NCI-H1105 treated with DMSO at 0.1 percent for 48 hours (cell line): ENCODE results near the gene ZDHHC9.

ENCODE experiments used
- DNase-seq: peaks from one replicate; lab custom pipeline; 2025; lab: John Stamatoyannopoulos, UW

Gene ZDHHC9

DNA sequence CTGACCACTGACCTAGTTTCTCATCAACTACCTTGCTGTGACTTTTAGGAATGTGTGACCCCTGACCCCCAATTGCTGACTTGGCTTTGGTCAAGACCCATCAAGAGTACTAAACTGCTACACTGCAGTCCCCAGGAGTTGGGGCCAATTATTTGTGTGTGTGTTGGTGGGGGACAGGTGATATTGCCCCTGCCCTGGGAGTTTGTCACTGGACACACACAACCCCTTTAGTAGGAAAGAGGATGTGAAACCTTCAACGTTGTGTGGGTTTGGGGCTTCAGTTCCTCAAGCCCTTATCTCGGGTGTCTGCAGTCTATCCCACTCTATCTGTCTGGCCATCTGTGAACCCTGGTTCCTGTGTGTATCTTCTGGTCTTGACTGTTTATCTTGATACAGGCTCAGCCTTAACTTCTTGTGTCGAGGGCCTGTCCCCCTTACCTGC lies 57.5 kb downstream of the ZDHHC9 start:
- no peak for DNase-seq

DNA sequence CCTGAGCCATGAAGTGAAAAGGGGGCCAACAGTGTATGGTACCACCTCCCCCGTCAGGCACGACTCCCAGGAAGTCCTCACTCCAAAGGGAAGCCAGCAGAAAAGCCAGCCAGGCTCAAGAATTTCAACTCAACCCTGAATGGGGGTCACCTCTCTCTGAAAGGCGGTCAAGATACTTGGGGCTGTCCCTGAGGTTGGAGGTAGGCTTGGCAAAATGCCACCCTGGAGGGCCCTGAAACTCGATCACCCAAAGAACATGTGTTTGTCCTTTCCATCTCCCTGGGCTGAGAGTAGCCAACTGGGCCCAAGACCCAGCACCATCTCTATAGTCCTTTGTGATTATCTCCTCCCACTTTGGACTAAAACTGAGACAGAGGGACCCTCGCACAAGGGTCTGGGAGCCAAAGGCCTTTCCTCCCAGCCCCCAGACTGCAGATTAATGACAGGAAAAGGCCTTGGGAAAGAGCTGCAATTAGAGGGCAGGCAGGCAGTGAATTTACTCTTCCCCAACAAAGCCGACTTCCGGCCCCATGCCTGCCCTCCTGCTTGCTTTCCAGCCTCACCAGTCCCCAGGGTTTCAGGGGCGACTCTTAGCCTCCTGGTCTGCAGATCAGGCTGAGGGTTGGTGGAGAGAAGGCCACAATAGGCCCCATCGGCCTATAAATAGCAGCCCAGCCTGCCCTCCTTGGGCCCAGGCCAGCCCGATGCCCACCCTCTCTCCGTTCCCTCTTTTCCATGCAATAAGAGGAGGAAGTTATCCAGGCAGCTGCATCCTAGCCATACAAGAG lies 58.3 kb downstream of the ZDHHC9 start:
- no peak for DNase-seq

DNA sequence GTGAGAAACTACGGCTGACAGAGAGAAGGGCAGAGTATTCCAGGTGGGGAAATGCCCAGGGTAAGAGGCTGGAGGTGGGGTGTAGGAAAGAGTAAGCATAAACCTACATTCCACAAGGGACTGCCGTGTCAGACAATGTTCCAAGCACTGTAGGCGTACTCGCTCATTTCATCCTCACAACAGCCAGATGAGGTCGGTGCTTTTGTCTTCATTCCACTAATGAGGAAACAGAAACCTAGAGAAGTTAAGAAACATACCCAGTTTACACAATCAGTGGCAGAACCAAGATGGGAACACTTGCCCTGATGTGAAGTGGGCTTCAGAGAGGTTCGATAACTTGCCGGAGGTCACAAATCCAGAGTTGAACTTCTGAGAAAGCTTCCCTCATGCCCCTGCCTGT lies 59.3 kb downstream of the ZDHHC9 start:
- no peak for DNase-seq

DNA sequence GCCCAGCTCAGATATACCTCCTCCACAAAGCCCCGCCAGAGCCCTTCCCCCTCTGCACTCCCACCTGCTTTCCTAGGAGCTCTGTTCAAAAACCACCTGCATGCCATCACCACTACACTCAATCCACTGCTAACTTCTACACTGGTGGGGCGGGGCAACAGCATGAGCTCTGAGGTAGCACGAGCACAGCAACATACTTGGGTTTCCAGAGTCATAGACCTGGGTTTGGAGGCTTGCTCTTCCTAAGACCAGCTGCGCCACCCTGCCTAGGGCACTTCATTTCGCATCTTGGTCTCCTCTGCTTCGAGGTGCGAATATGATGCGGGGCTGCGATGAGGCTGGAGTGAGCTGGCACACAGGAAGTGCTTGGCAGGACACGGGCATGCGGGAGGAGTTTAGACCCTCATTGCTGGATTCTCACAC lies 60.4 kb downstream of the ZDHHC9 start:
- no peak for DNase-seq

DNA sequence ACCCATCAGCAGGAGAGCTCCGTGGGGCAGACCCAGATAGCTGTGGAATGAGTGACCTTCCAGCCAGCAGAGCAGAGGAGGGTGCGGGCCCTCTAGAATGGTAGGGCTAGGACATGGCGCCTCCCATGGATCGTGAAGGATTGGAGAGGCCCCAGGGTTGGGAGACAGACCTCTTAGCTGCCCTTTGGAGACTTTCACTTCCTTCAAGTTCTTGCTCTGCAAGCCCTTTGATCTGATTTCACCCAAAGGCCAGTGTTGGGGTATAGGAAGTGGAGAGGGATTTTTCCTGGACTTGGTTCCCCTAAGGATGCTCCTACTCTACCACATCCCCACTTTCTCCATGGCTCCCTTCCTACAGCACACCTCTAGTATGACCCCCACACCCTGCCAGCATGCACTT lies 61.0 kb downstream of the ZDHHC9 start:
- no peak for DNase-seq

DNA sequence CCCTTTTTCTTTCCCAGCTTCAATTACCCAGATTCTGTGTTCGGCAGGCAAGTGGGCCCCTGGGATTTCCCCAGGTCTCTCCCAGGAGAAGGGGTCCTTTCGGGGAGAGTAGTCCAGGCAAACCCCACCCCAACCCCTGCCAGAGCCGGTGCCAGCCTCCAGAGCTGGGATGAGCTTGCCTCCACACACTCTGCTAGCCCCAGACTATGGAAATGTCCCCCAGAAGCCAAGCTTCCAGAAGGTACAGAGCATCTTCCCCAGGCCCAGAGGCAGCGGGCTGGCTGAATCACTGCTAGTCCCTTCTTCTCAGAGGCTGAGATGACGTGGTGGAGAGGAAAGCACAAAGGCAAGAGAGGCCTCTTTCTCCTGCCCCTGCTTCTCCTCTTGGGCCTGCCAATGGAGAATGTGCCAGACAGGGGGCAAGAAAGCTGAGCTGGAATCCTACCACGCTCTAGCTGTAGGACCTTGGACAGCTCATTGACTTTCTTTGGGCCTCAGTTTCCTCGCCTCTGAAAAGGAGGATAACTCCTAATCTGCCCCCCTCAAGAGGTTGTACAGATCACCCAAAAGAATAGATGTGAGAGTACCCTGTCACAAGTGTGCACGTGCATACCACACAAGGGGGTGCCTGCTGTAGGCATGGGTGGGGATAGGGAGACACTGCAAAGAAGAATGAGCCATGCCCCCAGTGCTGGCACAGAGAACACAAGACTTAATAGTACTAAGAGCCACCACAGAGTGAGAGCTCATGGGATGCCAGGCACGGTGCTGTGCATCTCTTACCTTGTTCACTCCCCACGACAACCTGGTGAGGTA lies 61.8 kb downstream of the ZDHHC9 start:
- DNase-seq, result no peak

DNA sequence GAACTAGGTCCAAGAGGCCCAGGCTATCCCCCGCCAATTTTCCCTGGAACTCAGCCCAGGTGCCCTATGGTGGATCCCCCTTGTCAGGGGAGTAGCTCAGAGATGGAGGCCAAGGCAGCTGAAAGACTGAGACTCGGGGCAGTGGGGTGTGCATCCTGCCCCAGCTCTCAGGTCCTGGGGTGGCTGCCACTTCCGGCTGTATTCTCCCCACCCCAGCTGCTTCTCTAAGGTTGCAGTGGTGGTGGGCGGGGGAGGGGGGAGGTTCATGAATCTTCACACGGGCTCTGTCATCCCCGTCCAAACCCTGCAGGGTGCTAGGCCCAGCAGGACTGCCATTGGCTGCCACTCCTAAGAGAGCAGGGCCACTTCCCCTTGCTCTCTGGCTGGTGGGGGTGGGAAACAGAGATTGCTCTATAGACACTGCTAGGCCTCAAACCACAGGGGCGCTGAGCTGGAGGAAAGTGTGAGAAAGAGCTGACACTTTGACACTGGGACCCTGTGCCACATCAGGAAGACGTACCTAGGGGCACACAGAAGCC lies 62.5 kb downstream of the ZDHHC9 start:
- DNase-seq, result no peak

DNA sequence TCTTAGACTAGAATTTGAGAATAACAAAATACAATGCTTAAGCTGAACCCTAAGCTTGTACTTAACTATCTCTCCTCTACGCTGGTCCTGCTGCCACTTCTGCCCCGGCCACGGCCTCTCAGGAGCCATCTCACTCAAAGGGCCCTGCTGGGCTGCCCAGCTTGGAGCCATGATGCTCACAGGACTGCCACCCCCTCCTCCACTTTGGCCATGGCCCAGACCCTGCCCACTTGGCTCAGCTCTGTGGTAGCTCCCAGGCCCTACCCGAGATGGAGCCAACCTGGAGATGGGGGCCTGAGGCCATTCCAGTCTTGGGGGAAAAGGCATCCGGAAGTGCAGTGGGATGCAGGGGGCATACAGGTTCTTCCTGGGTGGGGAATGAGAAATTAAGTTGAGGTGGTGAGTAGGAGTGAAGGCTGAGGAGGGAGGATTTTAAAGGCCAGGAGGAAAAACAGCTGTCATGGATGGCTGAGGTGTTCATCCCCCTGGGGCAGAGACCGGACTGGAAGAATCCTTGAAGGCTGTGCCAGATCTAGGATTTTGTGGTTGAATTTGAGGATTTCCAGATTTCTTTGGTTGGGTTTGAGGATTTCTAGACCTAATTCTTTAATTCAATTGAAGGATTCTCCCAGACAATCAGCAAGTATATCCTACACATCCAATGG lies 63.1 kb downstream of the ZDHHC9 start:
- no peak for DNase-seq

DNA sequence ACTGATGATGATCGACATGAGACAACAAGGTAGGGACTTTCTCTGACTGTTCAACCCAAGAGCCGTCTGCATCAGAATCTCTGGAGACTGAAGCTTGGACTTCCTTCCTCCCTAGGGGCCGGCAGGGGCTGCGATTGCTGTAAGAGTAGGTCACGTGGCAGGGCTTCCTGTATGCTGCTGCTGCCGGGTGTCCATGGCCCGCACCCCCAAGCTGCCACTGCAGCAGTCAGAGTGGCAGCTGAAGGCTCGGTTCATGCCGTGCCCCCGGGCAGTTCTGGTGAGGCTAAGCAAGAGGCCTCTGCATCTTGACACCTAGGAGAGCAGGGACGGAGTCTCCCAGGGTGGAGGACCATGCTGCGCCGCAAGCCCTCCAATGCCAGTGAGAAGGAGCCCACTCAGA lies 63.9 kb downstream of the ZDHHC9 start, which contains the start of gene SASH3:
Gene SASH3 (plus strand): TSS at position 203 of the 400 bp plus-strand sequence. CDS start 149 bp downstream, at position 352.
- no peak for DNase-seq

DNA sequence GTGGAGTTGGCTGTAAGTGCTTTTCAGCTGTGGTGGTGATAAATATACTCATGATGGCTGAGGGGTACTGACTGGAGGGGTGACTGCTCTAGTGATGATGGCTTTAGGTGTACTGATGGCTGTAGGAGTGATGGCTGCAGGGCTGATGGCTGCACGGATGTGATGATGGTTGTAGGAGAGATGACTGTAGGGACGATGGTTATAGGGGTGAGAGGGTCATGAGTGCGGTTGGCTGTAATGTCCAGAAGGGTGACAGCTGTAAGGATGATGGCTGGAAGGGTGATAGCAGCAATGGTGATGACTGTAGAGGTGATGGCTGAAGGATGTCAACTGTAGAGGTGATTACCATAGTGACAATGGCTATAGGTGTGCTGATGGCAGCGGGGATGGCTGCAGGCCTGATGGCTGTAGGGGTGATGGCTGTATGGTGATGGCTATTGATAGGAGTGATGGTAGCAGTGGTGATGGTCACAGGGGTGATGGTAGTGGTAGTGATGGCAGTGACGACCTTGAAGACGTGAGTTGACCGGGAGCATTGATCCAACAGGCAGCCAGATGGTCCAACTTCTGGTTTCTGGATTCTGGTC lies 64.5 kb downstream of the ZDHHC9 start:
- DNase-seq, result no peak

DNA sequence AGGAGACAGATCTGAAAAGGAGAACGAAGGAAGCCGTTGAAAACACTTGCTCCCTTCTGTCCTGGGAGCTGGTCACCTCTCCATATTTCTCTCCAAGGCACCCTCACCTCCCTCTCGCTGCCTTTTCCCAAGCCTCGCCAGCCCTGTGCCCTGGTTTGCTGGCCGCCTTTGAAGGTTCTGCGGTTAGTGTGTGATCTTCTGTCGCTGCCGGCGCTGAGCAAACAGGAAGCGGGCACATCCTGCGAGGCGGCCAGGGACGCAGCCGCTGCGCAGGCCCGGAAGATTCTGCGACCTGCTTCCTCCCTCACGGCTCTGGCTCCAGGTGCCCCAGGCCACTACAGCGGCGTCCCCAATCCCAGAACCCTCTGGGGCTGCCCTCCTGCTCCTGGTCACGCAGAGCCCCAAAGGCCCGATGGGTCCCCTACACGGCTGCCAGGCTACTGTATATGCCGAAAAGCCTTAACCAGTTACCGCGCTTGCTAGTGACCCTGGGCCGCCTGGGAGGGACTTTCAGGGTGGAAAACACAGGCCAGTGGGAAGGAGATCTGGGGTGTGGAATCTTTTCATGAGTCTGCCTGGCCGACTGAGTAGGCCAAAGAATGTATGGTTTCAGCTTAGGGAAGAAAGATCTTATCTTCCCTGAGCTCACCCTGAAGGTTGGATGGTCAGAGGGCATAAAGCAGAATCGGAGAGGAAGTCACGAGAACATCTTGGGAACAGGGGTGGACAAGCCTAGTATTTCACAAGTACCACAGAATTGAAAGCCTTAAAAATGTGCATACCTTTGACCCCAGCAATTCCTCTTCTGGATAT lies 66.3 kb downstream of the ZDHHC9 start:
- no peak for DNase-seq

DNA sequence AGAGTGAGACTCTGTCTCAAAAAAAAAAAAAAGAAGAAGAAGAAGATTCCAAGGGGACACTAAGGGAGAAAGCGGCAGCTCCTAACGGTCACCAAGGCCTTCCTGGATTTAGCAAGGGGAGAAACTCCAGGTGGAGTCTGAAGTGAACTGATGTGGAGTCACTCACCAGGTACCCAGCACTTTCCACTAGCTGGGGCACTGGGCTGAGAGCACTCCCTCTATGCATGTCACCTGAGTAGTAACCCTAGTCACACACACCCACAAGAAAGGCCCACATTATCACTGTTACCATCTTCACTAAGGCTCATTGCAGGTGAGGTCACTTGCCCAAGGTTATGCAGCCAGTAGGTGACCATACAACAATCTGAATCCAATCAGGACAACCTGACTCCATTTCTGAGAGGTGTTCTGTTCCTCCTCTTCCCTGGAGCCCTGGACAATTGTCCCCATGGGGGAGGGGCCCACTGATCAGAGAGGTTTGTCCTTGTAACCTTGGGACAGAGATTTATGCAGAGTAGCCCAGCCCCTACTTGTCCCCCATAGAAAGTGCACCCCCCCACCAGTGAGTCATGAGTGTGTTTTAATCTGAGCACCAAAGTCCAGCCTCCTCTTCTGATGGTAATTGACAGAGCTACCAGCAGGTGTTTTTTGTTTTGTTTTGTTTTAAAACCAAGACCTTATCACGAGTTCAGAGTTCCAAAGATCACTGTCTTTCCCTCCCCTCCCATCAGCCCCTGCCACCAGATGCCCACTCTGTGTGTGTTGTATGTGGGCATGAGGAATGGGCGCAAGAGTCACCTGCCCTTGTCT lies 69.8 kb downstream of the ZDHHC9 start:
- no peak for DNase-seq

DNA sequence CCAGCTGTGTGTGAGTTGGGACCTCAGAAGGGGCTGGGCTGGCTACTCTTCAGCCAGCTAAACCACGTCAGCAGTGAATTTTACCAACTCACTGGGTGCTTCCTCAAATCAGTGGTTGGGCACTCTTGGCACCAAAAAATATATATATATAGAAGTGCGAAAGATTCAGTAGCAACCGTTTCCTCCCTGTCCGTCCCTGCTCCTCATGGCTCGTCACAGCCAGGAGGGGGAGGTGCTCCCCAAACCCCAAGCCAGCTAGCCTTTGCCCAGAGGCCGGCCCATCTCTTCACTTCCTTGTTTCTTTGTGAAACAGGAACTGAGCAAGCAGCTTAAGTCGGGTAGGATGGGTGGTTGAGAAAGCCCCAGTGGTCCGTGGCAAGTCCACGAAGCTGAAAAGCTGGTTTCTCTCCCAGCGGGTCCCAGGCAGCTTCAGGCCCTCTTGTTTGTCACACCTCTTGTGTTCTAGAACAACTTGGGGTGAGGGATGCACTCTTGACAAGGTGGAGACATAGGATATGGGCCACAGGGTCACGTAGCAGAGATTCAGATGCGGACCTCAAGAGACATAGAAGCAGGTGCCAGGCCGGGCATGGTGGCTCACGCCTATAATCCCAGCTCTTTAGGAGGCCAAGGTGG lies 70.8 kb downstream of the ZDHHC9 start:
- no peak for DNase-seq

DNA sequence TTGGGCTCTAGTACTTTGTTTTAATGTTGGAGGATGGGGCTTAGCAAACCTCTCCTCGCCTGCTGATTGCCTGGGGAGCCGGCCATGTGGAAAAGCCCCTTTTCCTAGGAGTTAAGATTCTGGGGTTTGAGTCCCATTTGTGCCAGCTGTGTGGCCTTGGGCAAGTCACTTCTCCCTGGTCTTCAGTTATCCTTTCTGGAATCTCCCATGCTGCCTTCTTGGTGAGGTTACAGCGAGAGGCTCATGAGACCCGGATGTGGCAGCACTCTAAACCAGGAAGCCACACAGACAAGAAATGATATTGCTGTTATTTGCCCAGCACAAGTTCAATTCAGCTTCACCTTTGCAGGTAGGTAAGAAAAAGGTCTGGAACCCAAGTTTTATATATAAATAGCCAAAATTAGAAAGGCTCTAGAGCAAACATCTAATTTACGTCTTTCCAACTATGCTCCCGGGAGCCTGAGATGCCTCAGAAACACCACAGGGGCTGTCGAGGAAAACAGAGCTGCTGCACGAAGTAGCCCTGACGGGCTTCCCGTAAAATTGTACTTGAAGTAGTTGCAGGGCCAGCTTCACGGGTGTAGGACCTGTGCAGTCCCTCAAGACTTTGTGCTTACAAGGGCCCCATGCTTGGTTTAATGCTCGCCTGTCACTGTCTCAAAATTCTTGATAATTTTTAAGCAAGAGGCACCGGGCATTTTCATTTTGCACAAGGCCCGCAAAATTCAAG lies 72.3 kb downstream of the ZDHHC9 start:
- no peak for DNase-seq

DNA sequence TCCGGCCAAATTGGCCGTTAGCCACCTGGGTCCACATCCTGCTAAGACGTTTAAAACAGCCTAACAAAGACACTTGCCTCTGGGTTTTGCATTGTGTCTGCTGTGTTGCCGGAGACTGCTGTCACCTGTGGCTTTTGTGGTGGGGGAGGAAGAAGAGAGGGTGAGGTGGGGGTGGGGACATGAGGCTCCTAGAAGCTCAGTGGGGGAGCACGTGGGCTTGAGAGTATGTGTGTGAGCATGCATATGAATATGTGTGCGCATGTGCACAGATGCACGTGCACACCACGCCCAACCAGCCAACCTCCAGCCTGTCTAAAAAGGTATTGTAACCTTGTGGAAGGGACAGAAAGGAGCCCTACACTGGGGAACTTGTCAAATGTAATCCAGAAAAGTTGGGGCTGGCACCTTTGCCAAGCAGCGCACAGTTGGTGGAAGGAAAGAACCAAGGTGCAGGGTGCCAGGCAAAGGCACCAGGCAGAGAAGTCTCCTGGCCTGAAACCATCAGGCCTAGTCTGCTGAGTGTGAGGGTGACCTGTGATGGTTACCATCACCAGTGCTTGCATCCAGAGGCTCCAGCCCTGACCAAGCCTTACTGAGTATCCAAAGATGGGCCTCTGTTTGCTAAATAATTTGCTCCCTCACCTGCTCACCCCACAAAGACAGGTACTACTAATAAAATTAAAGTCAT lies 74.1 kb downstream of the ZDHHC9 start:
- DNase-seq, result no peak

DNA sequence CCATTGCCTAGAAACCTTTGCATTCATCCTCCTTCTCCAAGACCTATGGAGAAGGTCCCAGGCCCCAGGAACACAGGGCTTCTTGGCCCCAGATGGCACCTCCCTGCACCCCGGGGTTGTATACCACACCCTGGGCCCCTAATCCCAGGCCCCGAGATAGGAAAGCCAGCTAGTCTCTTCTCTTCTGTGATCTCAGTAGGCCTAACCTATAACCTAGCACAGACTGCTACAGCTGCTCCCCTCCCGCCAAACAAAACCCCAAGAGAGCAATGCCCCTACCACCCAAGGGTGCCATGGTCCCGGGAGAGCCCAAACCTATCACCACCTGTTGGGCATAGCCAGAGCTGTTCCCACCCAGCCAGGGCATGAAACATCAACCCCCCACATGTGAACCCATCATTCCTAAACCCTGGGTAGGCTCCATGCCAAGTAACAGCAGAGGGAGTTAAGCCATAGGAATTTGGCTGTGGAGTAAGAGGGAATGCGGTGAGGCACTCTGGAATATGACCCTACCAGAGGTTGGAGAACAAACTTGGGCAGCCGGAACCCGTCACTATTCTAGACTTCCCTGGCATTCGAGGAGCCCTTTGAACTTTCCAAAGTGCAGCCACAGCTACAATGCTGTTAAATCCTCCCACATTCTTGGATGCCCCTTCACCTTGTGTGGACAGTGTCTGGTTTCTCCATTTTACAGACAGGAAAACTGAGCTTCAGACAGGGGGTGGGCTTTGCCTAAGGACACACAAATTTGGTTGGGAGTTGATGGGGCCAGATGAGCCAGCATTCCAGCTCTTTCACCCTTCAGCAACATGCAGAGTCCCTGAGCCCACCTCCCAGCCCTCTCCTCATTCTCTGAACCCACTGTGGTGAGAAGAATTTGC lies 74.9 kb downstream of the ZDHHC9 start:
- DNase-seq, result no peak

DNA sequence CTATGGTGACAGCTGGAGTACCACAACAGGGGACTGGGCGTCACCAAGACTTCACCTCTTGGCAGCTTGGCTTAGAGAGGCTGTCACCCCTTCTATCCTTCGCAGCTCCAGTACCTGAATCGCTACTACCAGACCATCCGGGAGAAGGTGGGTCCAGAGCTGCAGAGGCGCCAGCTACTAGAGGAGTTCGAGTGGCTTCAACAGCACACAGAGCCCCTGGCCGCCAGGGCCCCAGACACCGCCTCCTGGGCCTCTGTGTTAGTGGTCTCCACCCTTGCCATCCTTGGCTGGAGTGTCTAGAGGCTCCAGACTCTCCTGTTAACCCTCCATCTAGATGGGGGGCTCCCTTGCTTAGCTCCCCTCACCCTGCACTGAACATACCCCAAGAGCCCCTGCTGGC lies 75.5 kb downstream of the ZDHHC9 start:
- no peak for DNase-seq
